Gastrocnemius medialis (tissue), 4 donors: Measurements from ENCODE around the gene TATDN2.

Source experiments
- POLR2A ChIP-seq, 2 donors: fragments of 450-650 bp; IDR thresholded peaks; one replicate each; pipeline ENCODE4 v1.6.1; 2017; ENCODE audit warnings: antibody characterized with exemption in 2 of 2, mild to moderate bottlenecking in 2 of 2, moderate library complexity in 2 of 2
- TF ChIP-seq, protein P1 (sequence below), 5 experiments: fragments of 450-650 bp in 3 of 5; fragments of 200-600 bp in 2 of 5; sonication (generic) in 2 of 5; IDR thresholded peaks in 4 of 5; conservative IDR thresholded peaks in 1 of 5; 1 replicate in 4 of 5; 2 replicates in 1 of 5; pipeline ENCODE4 v1.5.1; 2016 to 2019; ENCODE audit warnings: antibody characterized with exemption in 5 of 5, mild to moderate bottlenecking in 3 of 5, moderate library complexity in 3 of 5

DNA sequence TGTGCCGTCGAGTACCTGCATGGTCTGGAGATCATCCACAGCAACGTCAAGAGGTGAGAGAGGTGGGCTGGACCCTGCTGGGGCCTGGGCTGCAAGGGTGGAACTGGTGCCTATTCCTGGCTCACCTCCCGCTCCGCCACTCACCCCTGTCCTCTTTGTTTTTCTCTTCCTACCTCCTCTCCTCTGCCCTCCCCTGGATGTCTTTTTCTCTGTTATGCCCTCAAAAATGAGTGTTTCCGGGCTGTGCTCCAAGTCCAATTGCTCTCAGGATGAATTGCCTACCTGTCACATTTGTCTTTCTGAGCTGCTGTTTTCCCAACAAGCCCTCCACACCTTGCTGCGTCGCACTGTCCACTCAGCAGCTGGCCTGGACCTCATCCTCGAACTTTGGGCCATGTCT is 28.5 kb upstream of the TATDN2 start:
- TF ChIP-seq, protein P1, sequence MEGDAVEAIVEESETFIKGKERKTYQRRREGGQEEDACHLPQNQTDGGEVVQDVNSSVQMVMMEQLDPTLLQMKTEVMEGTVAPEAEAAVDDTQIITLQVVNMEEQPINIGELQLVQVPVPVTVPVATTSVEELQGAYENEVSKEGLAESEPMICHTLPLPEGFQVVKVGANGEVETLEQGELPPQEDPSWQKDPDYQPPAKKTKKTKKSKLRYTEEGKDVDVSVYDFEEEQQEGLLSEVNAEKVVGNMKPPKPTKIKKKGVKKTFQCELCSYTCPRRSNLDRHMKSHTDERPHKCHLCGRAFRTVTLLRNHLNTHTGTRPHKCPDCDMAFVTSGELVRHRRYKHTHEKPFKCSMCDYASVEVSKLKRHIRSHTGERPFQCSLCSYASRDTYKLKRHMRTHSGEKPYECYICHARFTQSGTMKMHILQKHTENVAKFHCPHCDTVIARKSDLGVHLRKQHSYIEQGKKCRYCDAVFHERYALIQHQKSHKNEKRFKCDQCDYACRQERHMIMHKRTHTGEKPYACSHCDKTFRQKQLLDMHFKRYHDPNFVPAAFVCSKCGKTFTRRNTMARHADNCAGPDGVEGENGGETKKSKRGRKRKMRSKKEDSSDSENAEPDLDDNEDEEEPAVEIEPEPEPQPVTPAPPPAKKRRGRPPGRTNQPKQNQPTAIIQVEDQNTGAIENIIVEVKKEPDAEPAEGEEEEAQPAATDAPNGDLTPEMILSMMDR (IDR thresholded peaks at IDR 0.05 in 4 of 5, conservative IDR thresholded peaks at IDR 0.05 in 1 of 5), result no peak
- no peak for TF ChIP-seq POLR2A (IDR thresholded peaks at IDR 0.05)
